GM18873 (cell line): Measurements from ENCODE around the gene LIN28B.
"Not testable (repeated sequence)": the region's sequence is repeated elsewhere in the genome, so short reads cannot be mapped to it uniquely, and the experiment has no call there.

ENCODE experiments used
- ATAC-seq: cut with Tn5 transposase; IDR thresholded peaks from one replicate; pipeline ENCODE4 v1.9.1; 2021; ENCODE audit warnings: mild to moderate bottlenecking, moderate library complexity, moderate number of reproducible peaks; ENCODE audit not compliant: unreplicated experiment, low FRiP score

Gene LIN28B

GRCh38 chr6:104955927-104956730 lies 778 bp upstream of the LIN28B start:
- no peak for ATAC-seq

DNA sequence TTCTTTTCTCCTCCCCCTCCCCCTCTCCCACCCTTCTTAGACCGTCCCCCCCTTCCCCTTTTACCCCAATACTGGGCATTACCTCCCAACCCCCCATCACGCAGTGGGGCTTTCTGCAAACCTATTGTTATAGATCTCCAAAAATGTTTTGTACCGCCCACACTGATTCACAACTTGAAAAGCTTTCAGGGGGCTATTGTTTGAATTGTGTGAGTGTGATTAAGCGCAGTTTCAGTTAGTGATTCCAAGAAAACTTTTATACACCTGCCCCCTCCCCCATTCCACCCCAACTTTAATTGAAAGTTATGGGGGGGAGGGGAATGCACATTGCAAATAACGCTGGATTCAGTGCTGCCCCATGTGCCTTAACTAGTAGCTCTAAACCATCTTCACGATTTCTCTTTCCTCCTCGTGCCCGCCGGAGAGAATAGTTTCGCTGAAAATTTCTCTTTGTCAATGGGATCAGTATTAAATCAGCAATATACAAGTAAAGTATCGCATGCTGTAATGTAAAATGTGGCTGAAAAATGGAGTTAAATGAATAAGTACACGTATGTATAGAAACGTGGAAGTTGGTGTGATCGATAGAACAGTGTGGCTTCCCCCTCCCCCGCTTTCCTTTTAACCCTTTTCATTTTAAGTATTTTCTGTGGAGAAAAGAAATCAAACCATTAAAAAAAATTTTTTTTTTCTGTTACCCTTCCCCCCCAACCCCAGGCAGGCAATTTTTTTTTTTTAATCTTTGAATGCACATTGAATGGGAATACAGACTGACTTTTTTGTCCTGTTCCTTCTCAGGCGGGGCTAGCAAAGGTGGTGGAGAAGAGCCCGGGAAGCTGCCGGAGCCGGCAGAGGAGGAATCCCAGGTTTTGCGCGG lies 632 bp downstream of the LIN28B start:
- no peak for ATAC-seq

DNA sequence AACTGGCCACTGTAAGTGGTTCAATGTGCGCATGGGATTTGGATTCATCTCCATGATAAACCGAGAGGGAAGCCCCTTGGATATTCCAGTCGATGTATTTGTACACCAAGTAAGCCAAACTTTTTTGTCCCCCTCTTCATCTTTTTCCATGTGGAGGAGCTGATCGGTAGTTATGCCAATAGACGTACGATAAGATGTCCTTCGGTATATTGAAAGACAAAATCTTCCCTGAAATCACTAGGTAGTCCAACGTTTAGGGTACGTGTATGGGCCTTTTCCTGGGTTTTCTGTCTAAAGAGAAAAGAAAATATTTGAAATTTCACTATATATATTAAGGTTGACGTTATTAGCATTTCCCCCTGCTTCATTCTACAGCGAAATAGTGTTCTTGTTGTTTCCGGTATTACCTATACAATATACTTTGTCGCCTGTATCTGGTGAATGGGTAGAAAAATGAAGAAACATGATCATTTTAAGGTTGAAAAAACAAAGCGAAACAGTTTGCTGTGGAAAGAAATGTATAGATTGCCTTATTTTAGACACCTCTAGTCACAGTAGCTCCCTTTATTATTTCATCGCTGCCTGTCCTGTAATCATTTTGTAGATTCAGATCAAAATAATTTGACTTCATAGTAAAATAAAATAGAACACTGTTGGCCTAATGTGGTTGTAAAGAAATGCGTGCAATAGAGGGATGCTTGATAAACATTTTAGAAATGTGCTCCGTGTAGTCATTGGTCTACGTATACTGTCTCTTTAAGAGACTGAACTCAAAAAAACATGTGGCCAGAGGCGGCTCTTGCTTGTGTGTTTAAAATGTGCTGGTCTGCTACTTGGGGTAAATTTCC lies 1.5 kb downstream of the LIN28B start:
- no peak for ATAC-seq

DNA sequence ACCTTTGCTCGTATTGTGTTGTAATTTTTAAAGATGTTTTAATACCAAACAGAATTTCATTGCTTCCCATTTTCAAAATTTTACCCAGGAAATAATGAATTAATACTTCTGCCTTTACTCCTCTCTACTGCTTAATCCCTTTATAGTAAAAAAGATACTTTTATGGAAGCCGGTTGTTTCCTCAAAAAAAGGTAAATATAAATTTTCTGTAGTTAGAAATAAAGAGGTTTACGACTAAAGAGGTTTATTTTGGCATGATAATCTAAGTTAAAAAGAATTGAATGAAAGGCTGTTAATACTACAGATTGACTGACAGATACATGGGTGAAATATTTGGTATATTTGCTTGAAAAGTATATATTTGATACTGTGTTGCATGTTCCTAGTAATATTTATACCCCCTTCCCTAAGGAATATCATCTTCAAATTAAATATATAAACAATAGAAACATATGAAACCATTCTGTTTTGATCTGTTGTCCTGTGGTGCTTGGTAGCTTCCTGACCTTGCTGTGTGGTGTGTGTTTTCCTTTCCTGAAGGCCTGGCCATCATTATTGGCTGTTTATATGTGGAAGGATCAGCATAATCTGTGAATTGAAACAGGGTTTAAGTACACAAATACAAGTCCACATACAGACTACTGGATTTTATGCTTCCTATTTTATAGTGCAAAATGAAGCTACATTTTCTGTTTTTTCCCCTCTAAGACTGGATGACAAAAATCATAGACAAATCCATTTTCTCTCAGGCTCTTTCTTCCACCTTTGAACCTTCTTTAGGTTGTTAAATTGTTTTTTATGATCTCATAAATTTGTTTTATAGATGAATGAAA lies 2.3 kb downstream of the LIN28B start:
- no peak for ATAC-seq

GRCh38 chr6:104969108-104969507 lies 12.2 kb downstream of the LIN28B start:
- ATAC-seq = no peak

DNA sequence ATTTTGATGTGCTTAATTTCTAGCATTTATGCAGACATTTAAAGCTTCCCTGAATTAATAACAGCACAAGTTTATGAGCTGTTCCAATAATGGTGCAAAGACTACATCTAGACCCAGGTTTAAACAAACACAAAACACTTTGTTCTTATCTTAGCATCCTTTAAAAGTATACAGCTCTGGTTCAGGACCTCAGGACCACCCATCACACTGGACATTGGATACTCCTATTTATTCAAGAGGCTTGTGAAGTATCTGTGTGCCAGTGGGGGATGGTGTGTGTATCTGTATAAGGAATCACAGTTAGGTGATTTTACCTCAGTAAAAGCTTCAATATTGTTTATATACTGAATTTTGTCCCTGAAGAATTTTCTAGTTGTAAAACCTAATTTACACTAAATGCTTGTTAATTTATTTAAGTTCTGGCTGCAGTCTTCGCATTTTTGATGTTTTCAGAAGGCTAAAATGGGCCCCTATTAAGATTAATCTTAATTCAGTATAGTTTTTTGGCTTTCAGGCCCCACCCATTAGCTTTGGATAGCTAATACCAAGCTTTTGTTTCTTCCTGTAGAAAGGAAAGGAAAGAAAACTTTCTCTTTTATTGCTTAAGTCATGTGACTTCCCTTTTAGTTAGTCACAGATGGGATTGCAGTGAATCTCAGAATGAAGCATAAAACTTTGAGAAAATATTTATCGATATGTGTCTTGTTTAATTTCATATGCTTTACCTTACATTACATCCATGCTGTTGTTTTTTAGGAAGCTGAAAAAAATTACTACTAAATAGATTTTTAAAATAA lies 13.1 kb downstream of the LIN28B start:
- no peak for ATAC-seq

DNA sequence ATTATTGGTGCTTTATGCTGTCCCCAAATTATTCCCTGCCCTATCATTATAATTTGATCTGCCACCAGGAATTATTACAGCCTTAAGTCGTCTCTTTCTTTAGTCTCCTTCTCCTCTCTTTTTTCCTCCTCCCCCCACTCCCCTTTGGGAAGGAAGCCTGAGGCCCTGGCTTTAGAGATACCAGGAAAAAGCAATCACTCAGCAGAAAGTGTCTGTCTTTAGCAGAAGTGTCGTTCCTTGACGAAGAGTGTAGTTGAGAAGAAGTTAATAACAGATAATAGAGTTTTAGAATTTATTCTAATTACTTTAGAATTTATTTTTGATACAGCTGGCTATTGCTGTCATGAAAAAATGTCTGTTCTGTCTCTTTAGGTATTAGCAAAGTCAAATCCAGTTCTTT lies 16.5 kb downstream of the LIN28B start:
- no peak for ATAC-seq

GRCh38 chr6:104983296-104983695 lies 26.4 kb downstream of the LIN28B start:
- ATAC-seq = no peak

GRCh38 chr6:104983776-104984175 lies 26.9 kb downstream of the LIN28B start:
- ATAC-seq = no peak

DNA sequence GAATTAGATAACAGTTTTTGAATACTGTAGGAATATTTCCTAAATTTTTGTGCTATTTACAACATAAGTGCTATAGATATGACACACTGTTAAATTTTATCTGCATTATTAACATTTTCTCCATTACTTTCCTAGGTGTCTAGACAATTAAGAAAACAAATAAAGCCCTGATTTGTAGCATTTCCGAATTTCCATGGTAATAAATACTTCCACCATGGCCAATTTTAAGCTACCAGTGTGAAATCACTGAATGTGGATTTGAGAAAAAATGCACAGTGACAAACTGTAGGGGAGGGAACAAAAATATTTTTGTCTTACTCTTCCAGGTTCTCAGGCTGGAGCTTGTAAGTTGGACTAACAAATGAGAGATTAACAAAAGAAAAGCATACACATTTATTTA lies 27.9 kb downstream of the LIN28B start:
- ATAC-seq = no peak

DNA sequence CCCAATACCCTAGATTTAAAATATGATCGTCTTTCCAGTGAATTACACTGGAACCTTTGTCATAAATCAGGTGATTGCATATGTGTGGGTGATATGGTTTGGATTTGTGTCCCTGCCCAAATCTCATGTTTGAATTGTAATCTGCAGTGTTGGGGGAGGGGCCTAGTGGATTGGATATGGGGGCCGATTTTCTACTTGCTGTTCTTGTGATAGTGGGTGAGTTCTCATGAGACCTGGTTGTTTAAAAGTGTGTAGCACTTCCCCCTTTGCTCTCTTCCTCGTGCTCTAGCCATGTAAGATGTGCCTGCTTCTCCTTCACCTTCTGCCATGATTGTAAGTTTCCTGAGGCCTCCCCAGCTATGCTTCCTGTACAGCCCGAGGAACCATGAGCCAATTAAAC lies 29.0 kb downstream of the LIN28B start:
- not testable (repeated sequence) for ATAC-seq

- ATAC-seq = no peak
Observed at GRCh38 chr6:104986625-104987024, 29.7 kb downstream of the LIN28B start.

GRCh38 chr6:104987218-104987617 lies 30.3 kb downstream of the LIN28B start:
- ATAC-seq = no peak

DNA sequence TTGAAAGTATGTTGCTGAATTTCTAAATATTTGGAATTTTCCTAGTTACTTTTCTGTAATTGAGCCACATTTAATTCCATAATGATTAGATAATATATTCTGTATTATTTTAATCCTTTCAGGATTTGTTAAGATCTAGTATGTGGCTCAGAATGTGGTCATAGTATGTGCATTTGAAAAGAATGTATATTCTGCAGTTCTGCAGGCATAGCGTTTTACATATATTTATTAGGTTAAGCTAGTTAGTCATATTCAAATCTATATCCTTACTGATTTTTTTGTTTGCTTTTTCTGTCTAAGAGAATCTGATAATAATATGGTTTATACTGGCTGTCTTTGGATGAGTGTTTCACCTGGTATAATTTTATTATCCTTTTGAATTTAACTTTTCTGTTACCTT lies 33.2 kb downstream of the LIN28B start:
- no peak for ATAC-seq

- ATAC-seq = not testable (repeated sequence)
Observed at GRCh38 chr6:104991062-104991461, 34.2 kb downstream of the LIN28B start.

DNA sequence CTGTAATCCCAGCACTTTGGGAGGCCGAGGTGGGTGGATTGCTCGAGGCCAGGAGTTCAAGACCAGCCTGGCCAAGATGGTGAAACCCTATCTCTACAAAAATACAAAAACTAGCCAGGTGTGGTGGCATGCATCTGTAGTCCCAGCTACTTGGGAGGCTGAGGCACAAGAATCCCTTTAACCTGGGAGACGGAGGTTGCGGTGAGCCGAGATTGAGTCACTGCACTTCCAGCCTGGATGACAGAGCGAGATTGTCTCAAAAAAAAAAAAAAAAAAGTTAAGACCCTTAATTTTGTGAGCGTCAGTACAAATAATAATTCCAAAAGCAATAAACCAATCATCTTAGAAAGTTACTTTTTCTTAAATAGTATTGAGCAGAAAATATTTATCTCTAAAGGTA lies 36.7 kb downstream of the LIN28B start:
- not testable (repeated sequence) for ATAC-seq

DNA sequence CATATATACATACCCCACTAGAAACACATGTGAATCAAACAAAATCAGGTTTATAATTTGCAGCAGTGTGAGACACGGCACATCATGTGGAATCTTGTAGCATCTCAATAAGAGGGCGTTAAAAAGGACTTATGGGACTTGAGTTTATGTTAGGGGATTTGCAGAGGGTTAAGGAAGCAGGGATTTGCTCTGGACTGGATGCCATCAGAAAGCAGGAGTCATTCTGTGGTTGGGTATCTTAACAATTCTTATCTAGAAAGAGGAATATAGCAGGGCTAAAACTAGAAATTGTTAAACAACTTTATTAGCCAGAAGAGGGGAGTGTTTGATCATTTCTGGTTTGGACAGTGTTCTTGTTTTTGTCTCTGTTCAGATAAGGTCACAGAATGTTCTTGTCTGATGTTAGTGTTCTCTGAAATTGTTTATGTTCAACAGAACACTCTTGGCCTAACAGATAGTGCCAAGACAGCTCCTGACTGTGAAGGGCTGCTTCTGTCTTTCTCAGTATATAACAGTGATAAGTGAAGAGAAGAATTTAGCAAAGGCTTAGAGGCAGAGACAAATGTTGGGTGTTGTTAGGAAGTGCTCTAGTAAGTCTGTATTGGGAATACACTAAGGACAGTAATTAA lies 39.2 kb downstream of the LIN28B start:
- ATAC-seq = no peak

GRCh38 chr6:105001063-105001462 lies 44.2 kb downstream of the LIN28B start:
- ATAC-seq = no peak

DNA sequence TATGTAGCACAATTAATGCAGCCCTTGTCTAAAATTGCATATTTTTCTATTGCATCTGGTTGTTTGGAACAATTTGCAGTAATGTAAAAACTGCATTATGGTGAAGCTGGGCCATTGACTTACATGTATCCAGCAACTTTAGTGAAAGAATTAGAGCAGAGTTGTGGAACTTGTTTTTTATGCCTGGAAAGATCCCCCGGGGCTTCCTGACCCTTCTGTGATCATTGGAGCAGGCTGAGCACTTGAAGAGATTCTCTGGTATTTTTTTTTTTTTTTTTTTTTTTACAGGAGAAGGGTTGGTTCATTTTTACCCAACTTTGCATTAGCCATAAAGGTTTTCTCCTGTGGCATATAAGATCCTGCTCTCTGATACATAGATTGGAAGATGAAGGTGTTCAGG lies 45.0 kb downstream of the LIN28B start:
- ATAC-seq = no peak
